ENCODE measurements around the gene TJAP1. TPM values are rescaled to one million over a fixed set of nuclear protein-coding genes. Genes with fewer than 3 reads are reported as not detected.

Gene TJAP1
- total RNA-seq, 1 experiment from 2014 or later, result 12.4 TPM

GRCh38 chr6:43540507-43540906 is 63.1 kb downstream of the TJAP1 start:
- in situ Hi-C loops (cut with HindIII; ENCODE audit: low pct_unique_long_range_greater_than_20kb, low sequenced_read_pairs), result no loop called here
- DNase-seq (ENCODE audit: low read depth, low spot score), result no peak

GRCh38 chr6:43541774-43542471 is 64.6 kb downstream of the TJAP1 start:
- no peak for DNase-seq (ENCODE audit: low read depth, low spot score)
- in situ Hi-C loops (cut with HindIII; ENCODE audit: low pct_unique_long_range_greater_than_20kb, low sequenced_read_pairs), result no loop called here

- in situ Hi-C loops (cut with HindIII; ENCODE audit: low pct_unique_long_range_greater_than_20kb, low sequenced_read_pairs), result no loop called here
- DNase-seq (ENCODE audit: low read depth, low spot score), result no peak
Observed at GRCh38 chr6:43544461-43544860, 67.1 kb downstream of the TJAP1 start.

GRCh38 chr6:43547222-43547621 is 69.9 kb downstream of the TJAP1 start:
- DNase-seq (ENCODE audit: low read depth, low spot score), result no peak
- in situ Hi-C loops (cut with HindIII; ENCODE audit: low pct_unique_long_range_greater_than_20kb, low sequenced_read_pairs), result no loop called here

Small RNA genes within 50 kb of the gene (small RNA-seq; reads per million reads assigned to genes)
- gene MIR6780B (0 reads per million in 2 experiments), gene RF00426 (0 reads per million in 2 experiments), gene RNU6-1113P (0 reads per million in 2 experiments)

Other genes with a start within 250 kb of the TJAP1 start
- 108 and 109 TPM in 2 replicates for gene DNPH1, start 248.1 kb upstream of the TJAP1 start, total RNA-seq (2014; rRNA removed; shearing (Covaris generic))
- gene TTBK1, start 234.1 kb upstream of the TJAP1 start, total RNA-seq (2014; rRNA removed; shearing (Covaris generic)), result not detected in 2 replicates
- gene SLC22A7, start 179.3 kb upstream of the TJAP1 start, total RNA-seq (2014; rRNA removed; shearing (Covaris generic)), result not detected in 2 replicates
- gene CRIP3, start 168.7 kb upstream of the TJAP1 start, total RNA-seq (2014; rRNA removed; shearing (Covaris generic)), result not detected in 2 replicates
- gene ZNF318, start 107.9 kb upstream of the TJAP1 start, total RNA-seq (2014; rRNA removed; shearing (Covaris generic)), result 8.6 and 9.6 TPM in 2 replicates
- gene ABCC10, start 50.0 kb upstream of the TJAP1 start, total RNA-seq (2014; rRNA removed; shearing (Covaris generic)), result 16.6 and 17.1 TPM in 2 replicates
- 0.48 and 0.83 TPM in 2 replicates for gene DLK2, start 22.0 kb upstream of the TJAP1 start, total RNA-seq (2014; rRNA removed; shearing (Covaris generic))
- 0.42 and 0.64 TPM in 2 replicates for gene LRRC73, start 32.8 kb downstream of the TJAP1 start, total RNA-seq (2014; rRNA removed; shearing (Covaris generic))
- 156 and 160 TPM in 2 replicates for gene YIPF3, start 39.4 kb downstream of the TJAP1 start, total RNA-seq (2014; rRNA removed; shearing (Covaris generic))
- 45.3 and 47.5 TPM in 2 replicates for gene POLR1C, start 39.5 kb downstream of the TJAP1 start, total RNA-seq (2014; rRNA removed; shearing (Covaris generic))
- 51.4 and 55.3 TPM in 2 replicates for gene XPO5, start 98.5 kb downstream of the TJAP1 start, total RNA-seq (2014; rRNA removed; shearing (Covaris generic))
- gene POLH, start 98.6 kb downstream of the TJAP1 start, total RNA-seq (2014; rRNA removed; shearing (Covaris generic)), result 7.2 and 8.7 TPM in 2 replicates
- gene GTPBP2, start 151.7 kb downstream of the TJAP1 start, total RNA-seq (2014; rRNA removed; shearing (Covaris generic)), result 95.2 and 101 TPM in 2 replicates
- 161 and 166 TPM in 2 replicates for gene MAD2L1BP, start 158.3 kb downstream of the TJAP1 start, total RNA-seq (2014; rRNA removed; shearing (Covaris generic))
- gene RSPH9, start 167.5 kb downstream of the TJAP1 start, total RNA-seq (2014; rRNA removed; shearing (Covaris generic)), result 1.1 and 1.7 TPM in 2 replicates
- gene MRPS18A, start 210.2 kb downstream of the TJAP1 start, total RNA-seq (2014; rRNA removed; shearing (Covaris generic)), result 80.8 and 83.0 TPM in 2 replicates

Measured in SK-MEL-5 (cell line).